ENCODE results near the gene RREB1. TPM values are rescaled to one million over a fixed set of nuclear protein-coding genes. Genes with fewer than 3 reads are reported as not detected.

RREB1 gene
- total RNA-seq, 1 donor from 2014 or later: 43.9 TPM

GRCh38 chr6:7238526-7238899, 130.8 kb downstream of the RREB1 start:
- TF ChIP-seq, protein P1, sequence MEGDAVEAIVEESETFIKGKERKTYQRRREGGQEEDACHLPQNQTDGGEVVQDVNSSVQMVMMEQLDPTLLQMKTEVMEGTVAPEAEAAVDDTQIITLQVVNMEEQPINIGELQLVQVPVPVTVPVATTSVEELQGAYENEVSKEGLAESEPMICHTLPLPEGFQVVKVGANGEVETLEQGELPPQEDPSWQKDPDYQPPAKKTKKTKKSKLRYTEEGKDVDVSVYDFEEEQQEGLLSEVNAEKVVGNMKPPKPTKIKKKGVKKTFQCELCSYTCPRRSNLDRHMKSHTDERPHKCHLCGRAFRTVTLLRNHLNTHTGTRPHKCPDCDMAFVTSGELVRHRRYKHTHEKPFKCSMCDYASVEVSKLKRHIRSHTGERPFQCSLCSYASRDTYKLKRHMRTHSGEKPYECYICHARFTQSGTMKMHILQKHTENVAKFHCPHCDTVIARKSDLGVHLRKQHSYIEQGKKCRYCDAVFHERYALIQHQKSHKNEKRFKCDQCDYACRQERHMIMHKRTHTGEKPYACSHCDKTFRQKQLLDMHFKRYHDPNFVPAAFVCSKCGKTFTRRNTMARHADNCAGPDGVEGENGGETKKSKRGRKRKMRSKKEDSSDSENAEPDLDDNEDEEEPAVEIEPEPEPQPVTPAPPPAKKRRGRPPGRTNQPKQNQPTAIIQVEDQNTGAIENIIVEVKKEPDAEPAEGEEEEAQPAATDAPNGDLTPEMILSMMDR (conservative IDR thresholded peaks at IDR 0.05): no peak
- Mint-ChIP-seq H3K27ac (peak overlapping the region; percentile 54), H3K4me3 (peak overlapping the region; percentile 7), H3K4me1 (ENCODE audit: unreplicated experiment) (peaks cover 54% of the 10 kb centered on the region), H3K27me3 (no peaks in the 10 kb centered on the region), H3K36me3 (peaks cover 17% of the 10 kb centered on the region), H3K9me3 (no peaks in the 10 kb centered on the region)
- no peak for DNase-seq (ENCODE audit: extremely low spot score, unreplicated experiment)

GRCh38 chr6:7238900-7239589, 131.3 kb downstream of the RREB1 start:
- Mint-ChIP-seq H3K27ac (peak overlapping the region; percentile 54), H3K9me3 (no peaks in the 10 kb centered on the region), H3K4me3 (peak overlapping the region; percentile 7), H3K4me1 (ENCODE audit: unreplicated experiment) (peaks cover 56% of the 10 kb centered on the region), H3K27me3 (no peaks in the 10 kb centered on the region), H3K36me3 (peaks cover 14% of the 10 kb centered on the region)
- TF ChIP-seq, protein P1 (conservative IDR thresholded peaks at IDR 0.05): peak; percentile 73
- DNase-seq (ENCODE audit: extremely low spot score, unreplicated experiment): no peak

GRCh38 chr6:7239590-7239948, 131.8 kb downstream of the RREB1 start:
- peaks cover 9% of the 10 kb centered on the region for H3K36me3 Mint-ChIP-seq
- peaks cover 56% of the 10 kb centered on the region for H3K4me1 Mint-ChIP-seq (ENCODE audit: unreplicated experiment)
- H3K27me3 Mint-ChIP-seq: no peaks in the 10 kb centered on the region
- peak overlapping the region; percentile 54 for H3K27ac Mint-ChIP-seq
- no peak overlapping the region for H3K4me3 Mint-ChIP-seq
- no peaks in the 10 kb centered on the region for H3K9me3 Mint-ChIP-seq
- TF ChIP-seq, protein P1 (conservative IDR thresholded peaks at IDR 0.05): no peak
- DNase-seq (ENCODE audit: extremely low spot score, unreplicated experiment): no peak

- no peaks in the 10 kb centered on the region for H3K27me3 Mint-ChIP-seq
- H3K4me1 Mint-ChIP-seq (ENCODE audit: unreplicated experiment): peaks cover 56% of the 10 kb centered on the region
- peak overlapping the region; percentile 52 for H3K27ac Mint-ChIP-seq
- H3K9me3 Mint-ChIP-seq: no peaks in the 10 kb centered on the region
- TF ChIP-seq, protein P1 (conservative IDR thresholded peaks at IDR 0.05): no peak
- no peak overlapping the region for H3K4me3 Mint-ChIP-seq
- H3K36me3 Mint-ChIP-seq: peaks cover 7% of the 10 kb centered on the region
- DNase-seq (ENCODE audit: extremely low spot score, unreplicated experiment): no peak
These were observed 132.6 kb downstream of the RREB1 start for GRCh38 chr6:7240351-7240750.

- peak overlapping the region; percentile 1 for H3K4me3 Mint-ChIP-seq
- H3K36me3 Mint-ChIP-seq: peaks cover 3% of the 10 kb centered on the region
- H3K27me3 Mint-ChIP-seq: no peaks in the 10 kb centered on the region
- no peak for DNase-seq (ENCODE audit: extremely low spot score, unreplicated experiment)
- peak overlapping the region; percentile 52 for H3K27ac Mint-ChIP-seq
- no peaks in the 10 kb centered on the region for H3K9me3 Mint-ChIP-seq
- TF ChIP-seq, protein P1 (conservative IDR thresholded peaks at IDR 0.05): no peak
- peaks cover 48% of the 10 kb centered on the region for H3K4me1 Mint-ChIP-seq (ENCODE audit: unreplicated experiment)
These were observed 133.4 kb downstream of the RREB1 start for GRCh38 chr6:7241160-7241559.
